ENCODE data around the gene CDK2. TPM values are rescaled to one million over a fixed set of nuclear protein-coding genes. Genes with fewer than 3 reads are reported as not detected.

The CDK2 gene
- total RNA-seq, 1 experiment from 2014 or later = 23.8 TPM

GRCh38 chr12:55946553-55946952, 20.1 kb upstream of the CDK2 start:
- H3K9me3 Mint-ChIP-seq (ENCODE audit: unreplicated experiment) = no peaks in the 10 kb centered on the region
- no peaks in the 10 kb centered on the region for H3K4me1 Mint-ChIP-seq (ENCODE audit: insufficient read depth, unreplicated experiment)
- CTCF ChIA-PET = interaction anchor here (1.0 to 4.4 kb wide), 2 partner anchors 8 to 83 kb away, joined by 3 to 30 read pairs; no protein-coding TSS in a partner anchor
- TF ChIP-seq, protein P1, sequence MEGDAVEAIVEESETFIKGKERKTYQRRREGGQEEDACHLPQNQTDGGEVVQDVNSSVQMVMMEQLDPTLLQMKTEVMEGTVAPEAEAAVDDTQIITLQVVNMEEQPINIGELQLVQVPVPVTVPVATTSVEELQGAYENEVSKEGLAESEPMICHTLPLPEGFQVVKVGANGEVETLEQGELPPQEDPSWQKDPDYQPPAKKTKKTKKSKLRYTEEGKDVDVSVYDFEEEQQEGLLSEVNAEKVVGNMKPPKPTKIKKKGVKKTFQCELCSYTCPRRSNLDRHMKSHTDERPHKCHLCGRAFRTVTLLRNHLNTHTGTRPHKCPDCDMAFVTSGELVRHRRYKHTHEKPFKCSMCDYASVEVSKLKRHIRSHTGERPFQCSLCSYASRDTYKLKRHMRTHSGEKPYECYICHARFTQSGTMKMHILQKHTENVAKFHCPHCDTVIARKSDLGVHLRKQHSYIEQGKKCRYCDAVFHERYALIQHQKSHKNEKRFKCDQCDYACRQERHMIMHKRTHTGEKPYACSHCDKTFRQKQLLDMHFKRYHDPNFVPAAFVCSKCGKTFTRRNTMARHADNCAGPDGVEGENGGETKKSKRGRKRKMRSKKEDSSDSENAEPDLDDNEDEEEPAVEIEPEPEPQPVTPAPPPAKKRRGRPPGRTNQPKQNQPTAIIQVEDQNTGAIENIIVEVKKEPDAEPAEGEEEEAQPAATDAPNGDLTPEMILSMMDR (IDR thresholded peaks at IDR 0.05; ENCODE audit: unreplicated experiment) = no peak
- BruUV-seq (replicated peaks) = no TSS peak
- H3K4me3 Mint-ChIP-seq (ENCODE audit: unreplicated experiment) = no peak overlapping the region
- no peak for DNase-seq (ENCODE audit: unreplicated experiment)
- intact Hi-C loops (cut with micrococcal nuclease) = no loop called here
- H3K27me3 Mint-ChIP-seq (ENCODE audit: insufficient read depth, unreplicated experiment) = no peaks in the 10 kb centered on the region
- POLR2A ChIA-PET = interaction anchor here (0.6 to 3.1 kb wide), 3 partner anchors 13 to 158 kb away, joined by 3 to 9 read pairs (median 7); partner anchors contain the start of genes PA2G4 and RAB5B
- H3K27ac Mint-ChIP-seq (ENCODE audit: low read depth, unreplicated experiment) = no peak overlapping the region
- peaks cover 97% of the 10 kb centered on the region for H3K36me3 Mint-ChIP-seq (ENCODE audit: insufficient read depth, unreplicated experiment)

- CTCF ChIA-PET = interaction anchor here (0.5 to 5.6 kb wide), 16 partner anchors 9 to 1334 kb away, joined by 3 to 34 read pairs (median 4); partner anchors contain the start of genes DGKA, ORMDL2 and SUOX
- no peak for DNase-seq (ENCODE audit: unreplicated experiment)
- Mint-ChIP-seq H3K4me3 (ENCODE audit: unreplicated experiment) (no peak overlapping the region), H3K36me3 (ENCODE audit: insufficient read depth, unreplicated experiment) (peaks cover 57% of the 10 kb centered on the region), H3K9me3 (ENCODE audit: unreplicated experiment) (no peaks in the 10 kb centered on the region), H3K4me1 (ENCODE audit: insufficient read depth, unreplicated experiment) (peaks cover 28% of the 10 kb centered on the region), H3K27me3 (ENCODE audit: insufficient read depth, unreplicated experiment) (no peaks in the 10 kb centered on the region), H3K27ac (ENCODE audit: low read depth, unreplicated experiment) (peak overlapping the region; percentile 32)
- TF ChIP-seq, protein P1 (IDR thresholded peaks at IDR 0.05; ENCODE audit: unreplicated experiment) = no peak
- intact Hi-C loops (cut with micrococcal nuclease) = no loop called here
- no TSS peak for BruUV-seq (replicated peaks)
- POLR2A ChIA-PET = interaction anchor here (0.9 to 6.7 kb wide), 9 partner anchors 11 to 109 kb away, joined by 3 to 74 read pairs (median 6); partner anchors contain the start of genes RAB5B and SUOX
These were observed 11.3 kb upstream of the CDK2 start for GRCh38 chr12:55955344-55955743.

- DNase-seq (ENCODE audit: unreplicated experiment) = peak; percentile 88
- TF ChIP-seq, protein P1 (IDR thresholded peaks at IDR 0.05; ENCODE audit: unreplicated experiment) = peak; percentile 43
- peaks cover 28% of the 10 kb centered on the region for H3K4me1 Mint-ChIP-seq (ENCODE audit: insufficient read depth, unreplicated experiment)
- no peak overlapping the region for H3K4me3 Mint-ChIP-seq (ENCODE audit: unreplicated experiment)
- H3K36me3 Mint-ChIP-seq (ENCODE audit: insufficient read depth, unreplicated experiment) = peaks cover 51% of the 10 kb centered on the region
- no peaks in the 10 kb centered on the region for H3K27me3 Mint-ChIP-seq (ENCODE audit: insufficient read depth, unreplicated experiment)
- intact Hi-C loops (cut with micrococcal nuclease) = loop anchor here (1.0 kb wide), 2 partner anchors 17 to 85 kb away; partner anchors contain the start of gene RPS26
- peak overlapping the region; percentile 32 for H3K27ac Mint-ChIP-seq (ENCODE audit: low read depth, unreplicated experiment)
- TSS peak; percentile 2 for BruUV-seq (replicated peaks)
- H3K9me3 Mint-ChIP-seq (ENCODE audit: unreplicated experiment) = no peaks in the 10 kb centered on the region
- POLR2A ChIA-PET = interaction anchor here (0.5 to 6.7 kb wide), 15 partner anchors 12 to 174 kb away, joined by 3 to 74 read pairs (median 5); partner anchors contain the start of genes RAB5B and SUOX
- CTCF ChIA-PET = interaction anchor here (0.5 to 5.6 kb wide), 22 partner anchors 10 to 190 kb away, joined by 3 to 34 read pairs (median 4); partner anchors contain the start of genes DGKA, ORMDL2 and SUOX
These were observed 10.7 kb upstream of the CDK2 start for GRCh38 chr12:55955800-55956508.
